Measurements from ENCODE around the gene MAPK1IP1L. TPM values are rescaled to one million over a fixed set of nuclear protein-coding genes. Genes with fewer than 3 reads are reported as not detected.
"Not testable (repeated sequence)": the region's sequence is repeated elsewhere in the genome, so short reads cannot be mapped to it uniquely, and the experiment has no call there.

MAPK1IP1L gene
- total RNA-seq, 1 experiment from 2014 or later: 45.7 TPM

GRCh38 chr14:55045087-55045486 is 6.4 kb upstream of the MAPK1IP1L start:
- Histone ChIP-seq H3K27me3 (ENCODE audit: control insufficient read depth, insufficient read depth, low read length) (peaks cover 4% of the 10 kb centered on the region; the same call in 1 of the 2 replicates), H3K4me3 (ENCODE audit: insufficient read depth, low read depth, low read length) (no peak overlapping the region), H3K36me3 (replicated peaks; ENCODE audit: control insufficient read depth, insufficient read depth, low read length) (peaks cover 8% of the 10 kb centered on the region)
- no peak for DNase-seq

GRCh38 chr14:55047301-55048053 is 4.0 kb upstream of the MAPK1IP1L start:
- no peak for DNase-seq
- H3K36me3 ChIP-seq (replicated peaks; ENCODE audit: control insufficient read depth, insufficient read depth, low read length): peaks cover 8% of the 10 kb centered on the region
- no peak overlapping the region for H3K4me3 ChIP-seq (ENCODE audit: insufficient read depth, low read depth, low read length)
- H3K27me3 ChIP-seq (ENCODE audit: control insufficient read depth, insufficient read depth, low read length): peaks cover 4% of the 10 kb centered on the region; the same call in 1 of the 2 replicates

GRCh38 chr14:55048900-55049436 is 2.5 kb upstream of the MAPK1IP1L start:
- DNase-seq: no peak
- no peak overlapping the region for H3K4me3 ChIP-seq (ENCODE audit: insufficient read depth, low read depth, low read length)
- H3K36me3 ChIP-seq (replicated peaks; ENCODE audit: control insufficient read depth, insufficient read depth, low read length): peaks cover under 1% of the 10 kb centered on the region
- no peaks in the 10 kb centered on the region for H3K27me3 ChIP-seq (ENCODE audit: control insufficient read depth, insufficient read depth, low read length)

GRCh38 chr14:55051165-55051422 is 353 bp upstream of the MAPK1IP1L start:
- H3K27me3 ChIP-seq (ENCODE audit: control insufficient read depth, insufficient read depth, low read length): no peaks in the 10 kb centered on the region
- peak overlapping the region; percentile 42 for H3K4me3 ChIP-seq (ENCODE audit: insufficient read depth, low read depth, low read length)
- no peak for DNase-seq
- H3K36me3 ChIP-seq (replicated peaks; ENCODE audit: control insufficient read depth, insufficient read depth, low read length): no peaks in the 10 kb centered on the region

- Histone ChIP-seq H3K4me3 (ENCODE audit: insufficient read depth, low read depth, low read length) (peak overlapping the region; percentile 100), H3K36me3 (replicated peaks; ENCODE audit: control insufficient read depth, insufficient read depth, low read length) (no peaks in the 10 kb centered on the region), H3K27me3 (ENCODE audit: control insufficient read depth, insufficient read depth, low read length) (no peaks in the 10 kb centered on the region)
- no peak for DNase-seq
Measured at GRCh38 chr14:55052269-55052930, 953 bp downstream of the MAPK1IP1L start.

GRCh38 chr14:55053018-55053417 is 1.6 kb downstream of the MAPK1IP1L start:
- DNase-seq: no peak
- no peaks in the 10 kb centered on the region; the same call in 1 of the 2 replicates for H3K36me3 ChIP-seq (replicated peaks; ENCODE audit: control insufficient read depth, insufficient read depth, low read length)
- H3K4me3 ChIP-seq (ENCODE audit: insufficient read depth, low read depth, low read length): no peak overlapping the region
- H3K27me3 ChIP-seq (ENCODE audit: control insufficient read depth, insufficient read depth, low read length): no peaks in the 10 kb centered on the region

GRCh38 chr14:55053500-55053899 is 2.1 kb downstream of the MAPK1IP1L start:
- DNase-seq: no peak
- Histone ChIP-seq H3K4me3 (ENCODE audit: insufficient read depth, low read depth, low read length) (no peak overlapping the region), H3K27me3 (ENCODE audit: control insufficient read depth, insufficient read depth, low read length) (no peaks in the 10 kb centered on the region), H3K36me3 (replicated peaks; ENCODE audit: control insufficient read depth, insufficient read depth, low read length) (no peaks in the 10 kb centered on the region; the same call in 1 of the 2 replicates)

- H3K27me3 ChIP-seq (ENCODE audit: control insufficient read depth, insufficient read depth, low read length): no peaks in the 10 kb centered on the region
- no peak for DNase-seq
- H3K4me3 ChIP-seq (ENCODE audit: insufficient read depth, low read depth, low read length): no peak overlapping the region
- H3K36me3 ChIP-seq (replicated peaks; ENCODE audit: control insufficient read depth, insufficient read depth, low read length): no peaks in the 10 kb centered on the region; the same call in none of the 2 replicates
Measured at GRCh38 chr14:55054098-55054497, 2.7 kb downstream of the MAPK1IP1L start.

- Histone ChIP-seq H3K4me3 (ENCODE audit: insufficient read depth, low read depth, low read length) (no peak overlapping the region), H3K27me3 (ENCODE audit: control insufficient read depth, insufficient read depth, low read length) (no peaks in the 10 kb centered on the region), H3K36me3 (replicated peaks; ENCODE audit: control insufficient read depth, insufficient read depth, low read length) (peaks cover 7% of the 10 kb centered on the region)
- no peak for DNase-seq
Measured at GRCh38 chr14:55057919-55058318, 6.5 kb downstream of the MAPK1IP1L start.

GRCh38 chr14:55059333-55059732 is 7.9 kb downstream of the MAPK1IP1L start:
- no peak for DNase-seq
- Histone ChIP-seq H3K27me3 (ENCODE audit: control insufficient read depth, insufficient read depth, low read length) (no peaks in the 10 kb centered on the region), H3K36me3 (replicated peaks; ENCODE audit: control insufficient read depth, insufficient read depth, low read length) (peaks cover 14% of the 10 kb centered on the region), H3K4me3 (ENCODE audit: insufficient read depth, low read depth, low read length) (no peak overlapping the region)

- Histone ChIP-seq H3K36me3 (replicated peaks; ENCODE audit: control insufficient read depth, insufficient read depth, low read length) (peaks cover 17% of the 10 kb centered on the region), H3K27me3 (ENCODE audit: control insufficient read depth, insufficient read depth, low read length) (no peaks in the 10 kb centered on the region), H3K4me3 (ENCODE audit: insufficient read depth, low read depth, low read length) (no peak overlapping the region)
- DNase-seq: no peak
Measured at GRCh38 chr14:55062517-55063351, 11.3 kb downstream of the MAPK1IP1L start.

GRCh38 chr14:55064896-55065295 is 13.4 kb downstream of the MAPK1IP1L start:
- not testable (repeated sequence) for H3K4me3 ChIP-seq (ENCODE audit: insufficient read depth, low read depth, low read length); H3K27me3 ChIP-seq (ENCODE audit: control insufficient read depth, insufficient read depth, low read length); DNase-seq
- peaks cover 15% of the 10 kb centered on the region for H3K36me3 ChIP-seq (replicated peaks; ENCODE audit: control insufficient read depth, insufficient read depth, low read length)

GRCh38 chr14:55065411-55065810 is 14.0 kb downstream of the MAPK1IP1L start:
- no peak overlapping the region for H3K4me3 ChIP-seq (ENCODE audit: insufficient read depth, low read depth, low read length)
- no peaks in the 10 kb centered on the region for H3K27me3 ChIP-seq (ENCODE audit: control insufficient read depth, insufficient read depth, low read length)
- no peak for DNase-seq
- H3K36me3 ChIP-seq (replicated peaks; ENCODE audit: control insufficient read depth, insufficient read depth, low read length): peaks cover 15% of the 10 kb centered on the region

GRCh38 chr14:55066223-55066622 is 14.8 kb downstream of the MAPK1IP1L start:
- no peaks in the 10 kb centered on the region for H3K27me3 ChIP-seq (ENCODE audit: control insufficient read depth, insufficient read depth, low read length)
- no peak overlapping the region for H3K4me3 ChIP-seq (ENCODE audit: insufficient read depth, low read depth, low read length)
- H3K36me3 ChIP-seq (replicated peaks; ENCODE audit: control insufficient read depth, insufficient read depth, low read length): peaks cover 15% of the 10 kb centered on the region
- DNase-seq: no peak

Measured in H7 (cell line).